SIG-M5 (cell line): ENCODE results near the gene RPL12.
A peak's percentile ranks its signal among the peaks of the same experiment; 100 is the strongest.

Source experiments
- DNase-seq: peaks from one replicate; lab custom pipeline; 2025; lab: John Stamatoyannopoulos, UW

Gene RPL12

GRCh38 chr9:127438394-127438793 is 12.8 kb downstream of the RPL12 start:
- no peak for DNase-seq

GRCh38 chr9:127437497-127438264 is 13.5 kb downstream of the RPL12 start:
- DNase-seq = no peak

GRCh38 chr9:127430415-127430814 is 20.8 kb downstream of the RPL12 start:
- DNase-seq = no peak

- no peak for DNase-seq
Measured at GRCh38 chr9:127428348-127428747, 22.9 kb downstream of the RPL12 start.

- DNase-seq = no peak
Measured at GRCh38 chr9:127426756-127427155, 24.4 kb downstream of the RPL12 start.

- DNase-seq = no peak
Measured at GRCh38 chr9:127424676-127424999, 26.6 kb downstream of the RPL12 start.

GRCh38 chr9:127423934-127424675 is 27.1 kb downstream of the RPL12 start, which contains the start of gene ZNF79:
ZNF79 (plus strand) TSS chr9:127424382; CDS start chr9:127424788, 406 bp downstream.
- peak; percentile 28 for DNase-seq

GRCh38 chr9:127423476-127423933 is 27.7 kb downstream of the RPL12 start:
- DNase-seq = no peak

GRCh38 chr9:127422787-127423186 is 28.4 kb downstream of the RPL12 start:
- no peak for DNase-seq

- DNase-seq = no peak
Measured at GRCh38 chr9:127422133-127422782, 28.9 kb downstream of the RPL12 start.

GRCh38 chr9:127421057-127421456 is 30.1 kb downstream of the RPL12 start:
- no peak for DNase-seq

GRCh38 chr9:127419348-127419747 is 31.9 kb downstream of the RPL12 start:
- no peak for DNase-seq

GRCh38 chr9:127418037-127418471 is 33.2 kb downstream of the RPL12 start:
- DNase-seq = no peak

- no peak for DNase-seq
Measured at GRCh38 chr9:127417131-127418036, 33.8 kb downstream of the RPL12 start.

GRCh38 chr9:127415657-127416056 is 35.5 kb downstream of the RPL12 start:
- DNase-seq = no peak

- no peak for DNase-seq
Measured at GRCh38 chr9:127415141-127415540, 36.1 kb downstream of the RPL12 start.

- no peak for DNase-seq
Measured at GRCh38 chr9:127411122-127411521, 40.1 kb downstream of the RPL12 start.

- DNase-seq = no peak
Measured at GRCh38 chr9:127407492-127407843, 43.7 kb downstream of the RPL12 start.

GRCh38 chr9:127406799-127407491 is 44.3 kb downstream of the RPL12 start:
- no peak for DNase-seq

GRCh38 chr9:127405344-127406125 is 45.7 kb downstream of the RPL12 start:
- no peak for DNase-seq
